HG02970 (cell line): Measurements from ENCODE around the gene NTN1.

Source experiments
- ATAC-seq: cut with Tn5 transposase; IDR thresholded peaks from one replicate; pipeline ENCODE4 v1.9.1; 2021; ENCODE audit warnings: mild to moderate bottlenecking, moderate library complexity, moderate number of reproducible peaks; ENCODE audit not compliant: unreplicated experiment, low FRiP score

Gene NTN1

DNA sequence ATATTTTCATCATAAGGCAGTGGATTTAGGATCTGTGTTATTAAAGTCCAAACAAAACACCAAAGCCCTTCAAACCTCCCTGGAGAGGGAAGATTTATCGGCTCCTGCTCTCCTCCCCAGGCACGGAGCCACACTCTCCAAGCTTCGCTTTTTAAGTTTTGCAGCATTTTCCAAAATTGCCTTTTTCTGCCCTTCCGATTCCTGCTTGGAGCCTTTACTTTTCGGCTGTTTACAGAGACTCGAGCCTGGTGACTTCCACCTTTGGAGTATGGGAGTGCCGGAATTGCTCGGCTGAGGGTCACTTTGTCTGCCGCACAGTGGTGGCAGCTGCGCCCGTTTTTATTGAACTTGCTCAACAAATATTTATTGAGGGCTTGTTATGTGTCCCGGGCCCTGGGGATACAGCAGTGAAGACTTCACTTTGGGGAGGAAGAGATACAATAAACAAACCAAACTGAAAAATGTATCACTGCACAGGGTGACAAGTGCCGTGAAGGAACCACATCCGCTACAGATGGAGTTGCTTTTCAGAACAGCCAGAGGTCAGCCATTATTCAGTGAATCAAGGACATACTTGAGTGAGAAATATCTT, 185.5 kb downstream of the NTN1 start:
- ATAC-seq: no peak

GRCh38 chr17:9208381-9209105, 187.2 kb downstream of the NTN1 start:
- no peak for ATAC-seq

GRCh38 chr17:9209347-9209746, 188.0 kb downstream of the NTN1 start:
- no peak for ATAC-seq

GRCh38 chr17:9209781-9210370, 188.6 kb downstream of the NTN1 start:
- no peak for ATAC-seq

GRCh38 chr17:9211133-9211765, 189.9 kb downstream of the NTN1 start:
- no peak for ATAC-seq

- no peak for ATAC-seq
Measured at GRCh38 chr17:9212376-9213302, 191.3 kb downstream of the NTN1 start.

GRCh38 chr17:9213303-9213640, 192.0 kb downstream of the NTN1 start:
- no peak for ATAC-seq

DNA sequence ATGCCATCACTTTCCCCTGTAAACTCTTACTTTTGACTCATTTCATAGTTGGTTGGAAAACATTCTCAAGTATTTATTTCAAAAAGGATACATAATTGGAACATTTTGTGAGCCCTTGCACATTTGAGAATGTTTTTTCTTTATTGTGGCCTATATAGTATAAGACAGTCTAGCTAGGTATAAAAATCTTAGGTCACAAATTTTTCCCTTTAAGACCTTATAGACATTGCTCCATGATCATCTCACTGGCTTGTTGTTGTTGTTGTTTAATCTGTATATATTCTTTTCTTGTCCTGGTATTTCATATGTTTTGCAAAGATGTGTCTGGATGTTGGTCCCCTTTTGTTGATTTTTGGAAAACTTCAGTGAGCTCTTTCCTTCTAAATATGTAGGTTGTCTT, 194.2 kb downstream of the NTN1 start:
- ATAC-seq: no peak

DNA sequence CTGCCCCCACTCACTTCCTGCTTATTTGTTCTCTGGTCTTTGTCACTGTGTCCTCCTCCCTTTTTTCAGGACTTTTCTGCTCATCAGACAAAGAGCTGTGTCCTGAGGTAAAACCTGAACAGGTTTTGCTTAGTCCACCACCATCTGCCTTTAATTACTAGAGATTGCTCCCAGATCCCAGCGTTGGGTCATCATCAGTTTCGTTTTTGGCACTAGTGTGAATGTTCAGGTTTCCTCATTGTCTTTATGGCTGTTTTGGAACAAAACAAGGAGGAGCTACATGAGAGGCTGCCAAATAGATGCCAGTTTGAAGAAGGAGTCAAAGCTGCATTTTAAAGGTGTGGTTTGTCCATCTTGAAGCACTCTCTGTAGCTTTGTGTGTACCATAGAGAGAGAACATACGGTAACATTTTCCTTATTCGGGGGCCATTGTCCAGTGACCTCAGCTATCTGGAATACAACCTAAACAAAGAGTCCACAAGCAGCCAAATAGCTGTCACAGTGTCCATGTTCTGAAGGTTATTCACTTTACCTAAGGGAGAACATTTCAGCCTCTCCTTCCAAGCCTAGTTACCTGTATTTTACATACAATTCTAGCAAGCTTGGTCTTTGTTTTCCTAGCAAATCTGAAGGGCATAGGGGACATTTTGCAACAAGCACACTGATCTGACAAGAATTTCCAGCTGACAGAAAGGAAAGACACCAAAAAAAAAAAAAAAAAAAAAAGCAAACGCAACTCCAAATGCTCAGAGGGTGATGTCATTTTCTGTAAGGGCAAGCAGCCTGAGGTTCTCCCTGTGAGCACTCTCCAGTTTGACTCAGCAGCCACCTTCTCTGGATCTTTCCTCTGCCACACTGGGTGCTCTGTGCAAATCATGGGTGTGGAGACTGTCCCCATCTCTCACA, 196.1 kb downstream of the NTN1 start:
- ATAC-seq: no peak

- no peak for ATAC-seq
Measured at GRCh38 chr17:9218064-9218635, 196.8 kb downstream of the NTN1 start.

GRCh38 chr17:9218911-9219310, 197.6 kb downstream of the NTN1 start:
- ATAC-seq: no peak

- no peak for ATAC-seq
Measured at GRCh38 chr17:9219631-9220397, 198.5 kb downstream of the NTN1 start.

- ATAC-seq: no peak
Measured at GRCh38 chr17:9220398-9221146, 199.3 kb downstream of the NTN1 start.

DNA sequence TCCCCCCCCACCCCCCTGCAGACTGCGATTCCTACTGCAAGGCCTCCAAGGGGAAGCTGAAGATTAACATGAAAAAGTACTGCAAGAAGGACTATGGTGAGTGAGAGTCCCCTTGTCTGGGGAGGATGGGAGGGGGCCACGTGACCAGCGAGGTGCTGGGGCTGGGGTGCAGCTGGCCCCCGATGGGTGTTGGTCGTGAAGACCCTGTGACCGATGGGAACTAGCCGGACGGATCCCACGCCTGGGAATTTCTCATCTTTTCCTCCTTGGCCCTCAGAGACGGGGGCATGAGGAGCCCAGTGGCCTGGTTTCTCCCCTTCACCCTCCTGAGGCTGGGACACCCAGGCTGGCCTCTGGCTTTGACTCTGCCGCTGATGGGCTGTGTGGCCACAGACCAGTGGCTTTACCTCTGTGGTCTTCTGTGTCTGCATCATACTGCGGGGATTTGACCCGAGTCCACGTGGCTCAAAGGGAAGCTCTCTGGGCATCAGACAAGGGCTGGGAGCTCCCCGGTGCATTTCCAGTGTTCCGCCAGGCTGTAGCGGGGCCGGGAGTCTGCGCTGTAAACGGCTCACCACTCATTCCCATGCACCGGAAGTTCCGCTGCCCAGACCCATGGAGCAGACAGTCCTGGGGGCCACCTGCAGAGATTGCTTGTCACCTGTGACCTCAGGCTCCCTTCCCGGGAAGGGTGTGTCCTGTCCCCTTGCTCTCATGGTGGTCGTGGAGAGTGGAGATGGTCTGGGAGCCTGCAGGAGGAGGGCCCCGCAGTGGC, 200.0 kb downstream of the NTN1 start:
- no peak for ATAC-seq

- ATAC-seq: no peak
Measured at GRCh38 chr17:9221922-9222180, 200.5 kb downstream of the NTN1 start.

DNA sequence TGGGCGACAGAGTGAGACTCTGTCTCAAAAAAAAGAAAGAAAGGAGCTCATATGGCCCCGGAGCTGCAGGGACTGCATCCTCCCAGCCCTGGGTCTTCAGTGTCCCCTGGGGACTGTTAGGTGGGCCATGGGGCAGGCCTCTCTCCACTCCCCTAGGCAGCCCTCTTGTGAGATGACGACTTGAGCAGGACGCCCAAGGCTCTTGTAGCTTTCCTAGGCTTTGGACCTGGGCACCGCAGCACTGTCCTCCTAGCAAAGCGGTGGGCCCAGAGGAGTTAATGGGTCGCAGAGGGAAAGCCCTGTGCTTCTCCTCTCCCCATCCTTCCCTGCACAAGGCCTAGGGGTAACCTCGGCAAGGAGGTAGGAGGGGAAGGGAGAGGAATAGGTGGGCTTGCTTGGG, 202.2 kb downstream of the NTN1 start:
- no peak for ATAC-seq

GRCh38 chr17:9224485-9224884, 203.2 kb downstream of the NTN1 start:
- no peak for ATAC-seq
